SK-N-MC (cell line): Measurements from ENCODE around the gene SNX30.

Experiments
- DNase-seq: peaks from one replicate; pipeline ENCODE4 v3.0.0-alpha.2; 2011; ENCODE audit warnings: low read depth, low spot score
- H3K27ac ChIP-seq: fragments of 200-600 bp; sonication (generic); 2 replicates; pipeline ENCODE4 v1.5.1; 2016; ENCODE audit warnings: mixed run types
- H3K36me3 ChIP-seq: fragments of 200-600 bp; sonication (generic); 2 replicates; pipeline ENCODE4 v1.6.1; 2017; ENCODE audit warnings: antibody characterized with exemption, low read length, mixed read lengths; ENCODE audit not compliant: insufficient read depth
- H3K4me3 ChIP-seq: fragments of 200-600 bp; sonication (generic); 2 replicates; pipeline ENCODE4 v1.5.1; 2016
- H3K9ac ChIP-seq: fragments of 200-600 bp; sonication (generic); 2 replicates; pipeline ENCODE4 v1.8.0; 2017; ENCODE audit warnings: mixed run types, mixed read lengths; ENCODE audit not compliant: insufficient read length
- H3K9me3 ChIP-seq: fragments of 200-600 bp; sonication (generic); 2 replicates; pipeline ENCODE4 v1.6.1; 2017; ENCODE audit warnings: low read depth, mild to moderate bottlenecking, antibody characterized with exemption, low read length, moderate library complexity, mixed read lengths
- EZH2 ChIP-seq: fragments of 200-600 bp; sonication (generic); IDR thresholded peaks from one replicate; pipeline ENCODE4 v1.6.1; 2017; ENCODE audit warnings: antibody characterized with exemption
- FOXP2 ChIP-seq: optimal IDR thresholded peaks from 2 replicates; pipeline ENCODE3; 2011; ENCODE audit warnings: mild to moderate bottlenecking, moderate library complexity; ENCODE audit not compliant: insufficient read depth; ENCODE audit errors: extremely low read length, control extremely low read depth
- POLR2AphosphoS5 ChIP-seq: IDR thresholded peaks from 2 replicates; pipeline ENCODE4 v1.6.1; 2012; ENCODE audit warnings: mild to moderate bottlenecking, low read depth, low read length, borderline replicate concordance

SNX30 gene

GRCh38 chr9:112795921-112796320, 45.4 kb downstream of the SNX30 start:
- Histone ChIP-seq H3K36me3 (no peaks in the 10 kb centered on the region), H3K9me3 (no peaks in the 10 kb centered on the region), H3K4me3 (no peak overlapping the region), H3K9ac (no peak overlapping the region), H3K27ac (no peak overlapping the region)
- TF ChIP-seq FOXP2, result no peak
- TF ChIP-seq EZH2, result no peak
- TF ChIP-seq POLR2AphosphoS5, result no peak
- DNase-seq, result no peak

GRCh38 chr9:112796485-112796884, 45.9 kb downstream of the SNX30 start:
- no peak overlapping the region for H3K27ac ChIP-seq
- TF ChIP-seq FOXP2, result no peak
- no peak for TF ChIP-seq EZH2
- TF ChIP-seq POLR2AphosphoS5, result no peak
- DNase-seq, result no peak

DNA sequence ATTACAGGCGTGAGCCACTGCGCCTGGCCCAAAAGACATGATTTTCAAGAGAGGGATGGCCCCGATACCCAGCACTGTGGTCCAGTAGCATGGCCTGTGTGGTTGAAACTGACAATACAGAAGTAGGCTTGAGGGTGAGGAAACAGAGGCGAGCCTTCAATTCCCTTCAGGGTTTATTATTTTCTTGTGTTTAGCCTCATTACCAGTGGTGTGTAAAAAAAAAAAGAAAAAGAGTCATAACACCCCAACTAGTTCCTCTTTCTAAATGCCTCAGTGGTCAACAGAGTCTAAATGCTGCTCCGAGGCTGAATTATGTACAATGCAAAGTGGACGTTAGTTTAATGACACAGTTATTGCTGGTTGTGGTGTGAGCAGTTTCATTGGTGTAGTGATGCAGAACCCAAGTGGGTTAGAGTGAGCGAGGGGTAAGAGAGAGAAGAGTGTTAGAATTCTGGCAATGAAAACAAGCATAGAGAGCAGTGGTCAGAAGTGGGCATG, 58.8 kb downstream of the SNX30 start:
- Histone ChIP-seq H3K9me3 (no peaks in the 10 kb centered on the region), H3K36me3 (no peaks in the 10 kb centered on the region), H3K4me3 (no peak overlapping the region), H3K9ac (no peak overlapping the region), H3K27ac (no peak overlapping the region)
- no peak for DNase-seq
- TF ChIP-seq FOXP2, result no peak
- TF ChIP-seq EZH2, result no peak
- no peak for TF ChIP-seq POLR2AphosphoS5

More at GRCh38 chr9:112796485-112796884, 45.9 kb downstream of the SNX30 start:
- H3K4me3 ChIP-seq, result no peak overlapping the region
- H3K9me3 ChIP-seq, result no peaks in the 10 kb centered on the region
- no peak overlapping the region for H3K9ac ChIP-seq
- H3K36me3 ChIP-seq, result no peaks in the 10 kb centered on the region

DNA sequence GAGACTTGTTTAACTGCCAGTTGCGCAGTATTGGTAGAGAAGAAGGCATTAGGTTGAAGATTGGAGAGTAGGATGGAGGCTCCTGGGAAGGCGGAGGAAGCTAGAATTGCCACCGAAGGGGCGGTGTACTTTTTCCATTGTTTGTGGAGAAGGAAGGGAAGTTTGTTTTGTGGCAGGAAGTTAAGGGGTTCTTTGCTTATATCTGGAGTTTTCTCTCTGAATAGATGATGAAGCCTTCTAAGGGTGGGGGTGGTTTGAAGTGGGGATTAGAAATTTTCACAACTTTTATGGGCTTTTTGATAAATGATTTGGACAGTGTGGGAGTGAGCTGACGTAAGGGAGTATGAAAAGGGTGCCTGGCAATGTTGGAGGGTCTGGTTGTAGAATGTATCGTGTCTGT, 59.3 kb downstream of the SNX30 start:
- no peak overlapping the region for H3K27ac ChIP-seq
- no peak overlapping the region for H3K9ac ChIP-seq
- H3K9me3 ChIP-seq, result no peaks in the 10 kb centered on the region
- H3K36me3 ChIP-seq, result no peaks in the 10 kb centered on the region
- no peak for DNase-seq
- TF ChIP-seq FOXP2 (no peak), POLR2AphosphoS5 (no peak), EZH2 (no peak)
- H3K4me3 ChIP-seq, result no peak overlapping the region

- TF ChIP-seq POLR2AphosphoS5 (no peak), FOXP2 (no peak), EZH2 (no peak)
- Histone ChIP-seq H3K27ac (no peak overlapping the region), H3K36me3 (no peaks in the 10 kb centered on the region), H3K4me3 (no peak overlapping the region), H3K9ac (no peak overlapping the region), H3K9me3 (no peaks in the 10 kb centered on the region)
- DNase-seq, result no peak
These were observed 60.3 kb downstream of the SNX30 start for GRCh38 chr9:112810696-112811490.

DNA sequence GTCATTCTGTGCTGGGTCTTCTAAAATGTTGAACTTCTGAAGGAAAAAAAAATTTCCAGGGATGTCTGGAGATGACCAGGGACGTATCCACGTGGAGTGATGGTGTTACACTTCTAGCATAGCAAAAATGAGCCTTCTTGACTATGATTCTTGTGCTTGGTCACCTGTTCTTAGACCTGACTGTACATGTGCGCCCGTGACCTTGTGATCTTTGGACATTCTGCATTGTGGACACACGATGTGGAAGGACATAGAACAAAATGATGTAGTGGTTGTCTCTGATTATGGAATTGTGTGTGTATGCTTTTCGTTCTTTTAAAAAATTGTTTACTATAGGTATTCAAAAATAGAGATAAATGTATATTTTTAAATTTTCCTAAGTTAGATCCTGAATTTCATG, 61.0 kb downstream of the SNX30 start:
- no peak for DNase-seq
- Histone ChIP-seq H3K9ac (no peak overlapping the region), H3K27ac (no peak overlapping the region), H3K9me3 (no peaks in the 10 kb centered on the region), H3K4me3 (no peak overlapping the region), H3K36me3 (no peaks in the 10 kb centered on the region)
- TF ChIP-seq FOXP2 (no peak), EZH2 (no peak), POLR2AphosphoS5 (no peak)

- Histone ChIP-seq H3K9me3 (no peaks in the 10 kb centered on the region), H3K9ac (no peak overlapping the region), H3K36me3 (no peaks in the 10 kb centered on the region), H3K4me3 (no peak overlapping the region), H3K27ac (no peak overlapping the region)
- DNase-seq, result no peak
- no peak for TF ChIP-seq POLR2AphosphoS5
- no peak for TF ChIP-seq FOXP2
- no peak for TF ChIP-seq EZH2
These were observed 65.3 kb downstream of the SNX30 start for GRCh38 chr9:112815868-112816267.

DNA sequence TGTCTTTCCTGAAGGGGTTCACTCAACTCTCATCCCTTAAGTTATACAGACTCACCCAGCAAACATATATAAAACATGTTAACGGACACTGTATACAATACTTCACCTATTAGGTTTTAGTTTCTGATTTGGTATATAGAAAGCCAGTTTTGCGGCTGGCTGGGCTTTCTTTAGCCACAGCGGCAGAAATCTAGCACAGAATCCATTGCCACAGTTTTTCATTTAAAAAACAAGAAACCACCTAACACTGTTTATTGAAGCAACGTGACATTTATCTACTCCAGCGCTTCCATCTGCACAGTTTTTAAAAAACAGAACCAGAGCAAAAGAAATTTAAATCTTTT, 67.3 kb downstream of the SNX30 start:
- H3K9me3 ChIP-seq, result no peaks in the 10 kb centered on the region
- no peaks in the 10 kb centered on the region for H3K36me3 ChIP-seq
- no peak overlapping the region for H3K9ac ChIP-seq
- no peak for DNase-seq
- no peak overlapping the region for H3K4me3 ChIP-seq
- TF ChIP-seq FOXP2 (no peak), EZH2 (no peak), POLR2AphosphoS5 (no peak)
- no peak overlapping the region for H3K27ac ChIP-seq
